ENCODE results near the gene CST6.

CST6 gene

GRCh38 chr11:66011785-66012303 lies at the start of gene CST6:
TSS of gene CST6 (plus strand) at chr11:66012008. CDS start at chr11:66012045, 37 bp downstream.
- in situ Hi-C loops (cut with HindIII; ENCODE audit: low sequenced_read_pairs), result no loop called here

- in situ Hi-C loops (cut with HindIII; ENCODE audit: low sequenced_read_pairs), result no loop called here
Measured at GRCh38 chr11:65962141-65962564, 49.7 kb upstream of the CST6 start.

- in situ Hi-C loops (cut with HindIII; ENCODE audit: low sequenced_read_pairs), result no loop called here
Measured at GRCh38 chr11:65964906-65965305, 46.9 kb upstream of the CST6 start.

GRCh38 chr11:65965986-65966762 lies 45.6 kb upstream of the CST6 start:
- in situ Hi-C loops (cut with HindIII; ENCODE audit: low sequenced_read_pairs), result no loop called here

GRCh38 chr11:65967329-65967934 lies 44.4 kb upstream of the CST6 start:
- in situ Hi-C loops (cut with HindIII; ENCODE audit: low sequenced_read_pairs), result no loop called here

- in situ Hi-C loops (cut with HindIII; ENCODE audit: low sequenced_read_pairs), result no loop called here
Measured at GRCh38 chr11:65968600-65969482, 43.0 kb upstream of the CST6 start.

GRCh38 chr11:65972116-65972515 lies 39.7 kb upstream of the CST6 start:
- in situ Hi-C loops (cut with HindIII; ENCODE audit: low sequenced_read_pairs), result no loop called here

GRCh38 chr11:65973439-65974110 lies 38.2 kb upstream of the CST6 start:
- in situ Hi-C loops (cut with HindIII; ENCODE audit: low sequenced_read_pairs), result no loop called here

GRCh38 chr11:65975771-65976170 lies 36.0 kb upstream of the CST6 start:
- in situ Hi-C loops (cut with HindIII; ENCODE audit: low sequenced_read_pairs), result no loop called here

- in situ Hi-C loops (cut with HindIII; ENCODE audit: low sequenced_read_pairs), result no loop called here
Measured at GRCh38 chr11:65976216-65977176, 35.3 kb upstream of the CST6 start.

- in situ Hi-C loops (cut with HindIII; ENCODE audit: low sequenced_read_pairs), result no loop called here
Measured at GRCh38 chr11:65977621-65978390, 34.0 kb upstream of the CST6 start.

- in situ Hi-C loops (cut with HindIII; ENCODE audit: low sequenced_read_pairs), result no loop called here
Measured at GRCh38 chr11:65978391-65979238, 33.2 kb upstream of the CST6 start.

- in situ Hi-C loops (cut with HindIII; ENCODE audit: low sequenced_read_pairs), result no loop called here
Measured at GRCh38 chr11:65979261-65979759, 32.5 kb upstream of the CST6 start.

- in situ Hi-C loops (cut with HindIII; ENCODE audit: low sequenced_read_pairs), result no loop called here
Measured at GRCh38 chr11:65981101-65981740, 30.6 kb upstream of the CST6 start.

GRCh38 chr11:65981972-65982823 lies 29.6 kb upstream of the CST6 start:
- in situ Hi-C loops (cut with HindIII; ENCODE audit: low sequenced_read_pairs), result no loop called here

GRCh38 chr11:65982824-65983588 lies 28.8 kb upstream of the CST6 start:
- in situ Hi-C loops (cut with HindIII; ENCODE audit: low sequenced_read_pairs), result no loop called here

Measured in DLD1 (cell line).